Skeletal muscle cell (primary cell): ENCODE data around the gene NPW.
A peak's percentile ranks its signal among the peaks of the same experiment; 100 is the strongest.

Source experiments
- DNase-seq: peaks from one replicate; pipeline ENCODE4 v3.0.0-alpha.2; 2010; ENCODE audit warnings: low read depth
- H3K4me3 ChIP-seq: 2 replicates; pipeline ENCODE4 v1.5.1; 2011; ENCODE audit warnings: low read depth, mild to moderate bottlenecking, control low read depth, low read length, moderate library complexity

The NPW gene

DNA sequence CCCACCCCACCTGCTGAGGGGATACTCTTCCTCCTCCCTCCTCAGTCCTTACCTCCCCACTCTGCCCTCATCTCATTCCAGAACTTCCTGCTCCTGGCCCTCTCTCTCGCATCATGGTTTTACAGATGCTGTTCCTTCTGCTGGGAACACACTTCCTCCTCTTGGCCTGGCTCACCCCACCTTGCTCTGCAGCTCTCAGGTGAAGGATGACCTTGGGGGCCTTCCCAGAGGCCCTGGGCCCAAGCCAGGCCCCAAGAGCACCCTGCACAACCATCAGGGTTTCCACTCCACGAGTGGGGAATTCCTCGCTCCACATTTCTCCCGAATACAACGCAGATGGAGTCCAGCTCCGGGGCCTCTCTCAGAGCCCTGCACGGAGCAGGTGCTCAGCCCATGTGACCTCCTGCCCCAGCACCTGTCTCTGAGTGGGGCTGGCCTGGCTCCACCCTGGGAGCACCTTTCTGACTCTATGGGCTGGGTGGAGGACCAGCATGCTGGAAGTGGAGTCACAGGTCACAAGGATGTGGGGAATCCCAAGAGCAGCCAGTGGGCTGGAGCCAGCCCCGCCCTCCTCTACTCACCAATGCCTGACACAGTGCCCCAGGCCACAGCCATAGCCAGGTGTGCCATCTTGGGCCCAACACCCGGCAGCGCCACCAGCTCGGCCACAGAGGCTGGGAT is 23.5 kb downstream of the NPW start:
- H3K4me3 ChIP-seq = no peak overlapping the region
- no peak for DNase-seq

DNA sequence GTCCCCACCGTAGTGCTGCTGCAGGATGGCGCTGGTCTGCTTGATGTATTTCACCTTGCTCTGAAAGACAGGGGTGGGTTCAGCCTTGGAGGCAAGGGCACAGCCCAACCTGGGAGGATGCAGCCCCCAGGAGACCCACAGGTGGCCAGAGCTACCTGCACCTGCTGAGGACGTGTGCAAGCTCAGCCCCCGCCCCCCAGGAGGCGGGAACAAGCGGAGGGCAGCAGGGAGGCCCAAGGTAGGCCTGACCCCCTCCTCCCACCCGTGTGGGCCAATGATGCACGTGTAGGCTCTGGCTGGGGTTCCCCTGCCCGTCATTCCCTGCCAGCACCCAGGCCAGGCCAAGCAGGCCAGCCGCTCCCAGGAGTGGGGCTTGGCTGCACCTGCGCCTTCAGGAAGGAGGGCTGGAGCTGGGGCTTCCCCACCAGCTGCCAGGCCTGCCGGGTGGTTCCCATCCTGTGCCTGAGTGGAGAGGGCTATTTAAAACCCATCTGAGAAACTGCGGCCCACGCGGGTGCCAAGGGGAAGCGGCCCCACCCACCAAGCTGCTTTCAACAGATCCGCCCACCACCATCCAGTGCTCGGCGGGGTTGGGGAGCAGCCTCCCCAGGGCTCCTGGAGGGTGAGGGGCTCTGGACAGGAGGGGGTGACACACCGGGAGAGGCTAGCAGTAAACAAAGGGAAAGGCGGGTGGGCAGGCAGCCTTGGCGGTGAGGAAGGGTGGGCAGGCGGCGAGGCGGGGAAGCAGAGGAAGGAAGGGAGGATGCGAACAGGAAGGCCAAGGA is 24.3 kb downstream of the NPW start:
- H3K4me3 ChIP-seq = no peak overlapping the region
- no peak for DNase-seq

DNA sequence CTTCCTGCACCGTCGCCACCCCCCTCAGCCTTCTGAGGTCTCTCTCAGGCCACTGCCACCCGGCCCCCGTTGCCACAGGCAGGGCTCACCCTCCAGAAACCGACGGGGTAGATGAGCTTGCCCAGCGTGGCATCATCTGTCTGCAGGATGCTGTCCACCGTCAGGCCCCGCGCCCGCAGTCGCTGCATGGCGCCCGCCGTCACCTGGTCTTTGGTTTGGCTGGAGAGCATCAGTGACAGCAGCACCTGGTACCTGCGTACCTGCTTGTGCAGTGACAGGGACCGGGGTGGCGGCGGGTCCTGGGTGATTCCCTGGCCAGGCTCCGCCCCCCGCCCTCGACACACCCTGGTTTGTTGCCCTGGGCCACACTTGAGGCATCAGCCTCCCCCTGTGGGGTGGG is 25.0 kb downstream of the NPW start:
- DNase-seq = no peak
- no peak overlapping the region for H3K4me3 ChIP-seq

DNA sequence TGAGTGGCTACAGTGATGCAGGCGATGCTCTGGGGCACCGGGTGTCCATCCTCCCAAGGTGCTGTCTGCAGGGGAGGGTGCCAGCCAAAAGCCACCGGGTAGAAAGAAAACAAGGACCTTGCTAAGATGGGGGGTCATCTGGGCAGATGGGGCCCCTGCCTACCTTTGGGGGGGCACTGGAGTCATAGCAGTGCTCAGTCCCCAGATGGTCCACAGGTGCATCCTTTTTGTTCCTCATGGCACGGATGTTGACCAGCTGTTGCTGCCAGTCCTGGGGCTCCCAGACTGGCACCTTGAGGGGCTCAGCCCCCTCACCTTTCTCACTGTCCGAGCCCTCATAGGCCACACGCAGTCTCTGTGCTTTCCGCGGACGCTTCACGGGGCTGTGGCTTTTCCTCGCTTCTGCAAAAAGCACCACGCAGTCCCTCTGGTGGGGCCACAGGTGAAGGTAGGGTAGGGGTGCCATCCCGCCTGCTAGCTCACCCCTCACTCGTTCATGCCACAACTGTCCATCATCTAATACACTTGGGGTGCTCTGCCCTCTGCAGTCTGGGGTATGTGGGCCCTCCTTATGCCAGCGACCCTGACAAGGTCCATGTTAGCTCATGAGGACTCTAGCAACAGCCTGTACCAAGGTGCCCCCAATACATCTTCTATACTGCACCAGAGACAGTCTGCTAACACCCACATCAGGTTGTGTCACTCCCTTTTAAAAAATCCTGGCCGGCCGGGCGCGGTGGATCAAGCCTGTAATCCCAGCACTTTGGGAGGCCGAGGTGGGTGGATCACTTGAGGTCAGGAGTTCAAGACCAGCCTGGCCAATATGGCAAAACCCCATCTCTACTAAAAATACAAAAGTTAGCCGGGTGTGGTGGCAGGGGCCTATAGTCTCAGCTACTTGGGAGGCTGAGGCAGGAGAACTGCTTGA is 26.6 kb downstream of the NPW start:
- DNase-seq = no peak
- H3K4me3 ChIP-seq = no peak overlapping the region

DNA sequence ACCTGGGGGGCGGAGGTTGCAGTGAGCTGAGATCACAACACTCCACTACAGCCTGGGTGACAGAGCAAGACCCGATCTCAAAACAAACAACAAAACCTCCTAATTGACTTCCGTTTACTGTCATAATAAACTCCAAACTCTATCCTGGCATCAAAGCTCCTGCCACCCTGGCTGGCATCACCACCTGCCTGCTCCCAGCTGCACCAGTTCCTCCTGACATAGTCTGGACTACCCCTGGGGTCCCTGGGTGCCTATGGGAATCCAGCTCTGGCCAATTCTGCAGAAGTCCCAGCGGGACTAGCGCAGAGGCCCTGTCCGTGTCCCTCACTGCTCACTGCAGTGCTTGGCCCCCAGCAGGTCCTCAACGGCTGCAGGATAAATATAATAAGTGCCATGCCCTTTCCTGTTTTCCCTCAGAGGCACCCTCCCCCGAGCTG is 27.3 kb downstream of the NPW start:
- no peak for DNase-seq
- peak overlapping the region; percentile 81 for H3K4me3 ChIP-seq

DNA sequence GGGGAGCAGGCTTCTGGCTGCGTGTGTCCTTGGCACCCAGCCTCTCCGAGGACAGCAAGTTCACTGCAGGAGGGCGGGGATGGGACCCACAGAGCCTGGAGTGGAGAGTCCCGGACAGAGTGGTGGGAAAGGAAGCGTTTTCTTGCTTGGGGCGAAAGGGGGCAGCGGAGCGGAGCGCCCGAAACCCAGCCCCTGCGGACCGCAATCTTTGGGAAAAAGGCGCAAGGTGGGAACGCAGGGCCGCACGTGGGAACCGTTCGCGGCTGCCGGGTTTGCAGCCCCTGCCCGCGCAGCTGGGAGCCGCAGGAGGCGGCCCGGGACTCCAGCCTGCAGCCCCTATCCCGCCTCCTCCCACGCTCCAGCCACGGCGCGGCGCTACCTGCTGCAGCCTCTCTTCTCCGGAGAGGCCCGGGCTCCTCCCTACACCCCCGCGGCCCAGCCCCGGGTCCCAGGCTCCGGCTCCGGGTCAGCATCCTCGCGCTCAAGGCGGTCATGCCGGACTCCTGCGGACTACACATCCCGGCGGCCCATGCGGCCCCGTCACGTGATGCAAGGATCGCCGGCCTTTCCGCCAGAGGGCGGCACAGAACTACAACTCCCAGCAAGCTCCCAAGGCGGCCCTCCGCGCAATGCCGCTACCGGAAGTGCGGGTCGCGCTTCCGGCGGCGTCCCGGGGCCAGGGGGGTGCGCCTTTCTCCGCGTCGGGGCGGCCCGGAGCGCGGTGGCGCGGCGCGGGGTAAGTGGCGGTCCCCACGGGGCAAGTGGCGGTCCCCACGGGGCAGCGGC is 27.9 kb downstream of the NPW start, which contains the start of the genes NTHL1 and TSC2:
NTHL1 (minus strand) TSS at position 505 of the 786 bp plus-strand sequence; CDS start at position 494, 11 bp downstream.
TSC2 (plus strand) TSS at position 656 of the 786 bp plus-strand sequence. CDS start 631 bp downstream, outside the sequence.
- peak within 1 kb of the TSS; percentile 81 for H3K4me3 ChIP-seq
- peak; percentile 85 for DNase-seq

DNA sequence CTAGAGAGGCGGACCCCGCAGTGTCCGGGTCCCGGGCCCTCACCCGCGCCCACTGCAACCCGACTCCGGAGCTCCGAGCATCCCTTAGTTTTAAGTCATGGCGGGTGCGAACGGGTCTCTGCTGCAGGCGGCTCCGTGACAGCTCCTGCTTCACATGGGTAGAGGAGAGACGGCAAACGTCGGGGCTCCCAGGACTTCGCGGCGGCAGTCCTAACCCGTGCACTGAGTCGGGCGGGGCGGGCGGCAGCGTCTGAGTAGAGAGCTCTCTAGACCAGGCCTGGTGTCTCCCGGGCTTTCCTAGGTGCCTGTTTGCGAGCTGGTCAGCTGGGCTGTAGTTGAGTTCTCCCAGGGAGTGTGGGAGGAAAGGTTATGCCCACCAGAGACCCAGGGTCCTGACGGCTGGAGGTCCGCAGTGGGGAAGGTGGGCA is 28.5 kb downstream of the NPW start:
- DNase-seq = no peak
- peak overlapping the region; percentile 81 for H3K4me3 ChIP-seq

DNA sequence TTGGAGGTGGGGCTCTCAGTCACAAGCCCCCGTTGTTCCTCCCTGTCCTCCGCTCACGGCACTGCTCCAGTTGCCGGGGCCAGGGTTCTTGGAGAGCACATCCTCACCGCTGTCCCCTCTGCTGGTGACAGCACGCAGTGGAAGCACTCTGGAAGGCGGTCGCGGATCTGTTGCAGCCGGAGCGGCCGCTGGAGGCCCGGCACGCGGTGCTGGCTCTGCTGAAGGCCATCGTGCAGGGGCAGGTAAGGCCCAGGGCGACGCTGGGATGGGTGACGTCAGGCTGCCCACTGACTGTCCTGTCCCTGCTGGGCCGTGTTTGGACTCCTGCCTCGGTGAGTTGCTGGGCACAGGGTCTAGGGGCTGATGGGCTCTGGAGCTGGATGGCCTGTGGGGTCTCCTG is 33.6 kb downstream of the NPW start:
- no peak for DNase-seq

DNA sequence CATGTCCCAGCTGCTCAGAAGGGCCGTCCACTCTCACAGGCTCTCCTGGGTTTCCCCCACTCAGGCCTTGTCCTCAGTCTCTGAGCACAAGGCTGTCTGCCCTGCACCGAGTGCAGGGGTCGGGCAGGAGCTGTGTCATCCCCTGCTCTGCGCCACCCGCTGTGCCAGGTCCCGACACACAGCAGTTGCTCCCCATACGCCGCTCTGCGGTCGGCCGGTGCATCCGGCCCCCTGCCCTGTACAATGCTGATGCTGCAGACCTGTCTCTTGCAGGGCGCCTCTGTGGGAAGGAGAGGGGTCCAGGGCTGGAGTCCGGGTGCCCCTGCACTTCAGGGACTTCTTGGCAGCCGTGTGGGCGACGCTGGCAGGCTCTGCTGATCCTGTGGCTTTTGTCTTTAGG is 34.3 kb downstream of the NPW start:
- H3K4me3 ChIP-seq = no peak overlapping the region
- DNase-seq = no peak

More for the DNA sequence above, 33.6 kb downstream of the NPW start:
- H3K4me3 ChIP-seq = no peak overlapping the region

DNA sequence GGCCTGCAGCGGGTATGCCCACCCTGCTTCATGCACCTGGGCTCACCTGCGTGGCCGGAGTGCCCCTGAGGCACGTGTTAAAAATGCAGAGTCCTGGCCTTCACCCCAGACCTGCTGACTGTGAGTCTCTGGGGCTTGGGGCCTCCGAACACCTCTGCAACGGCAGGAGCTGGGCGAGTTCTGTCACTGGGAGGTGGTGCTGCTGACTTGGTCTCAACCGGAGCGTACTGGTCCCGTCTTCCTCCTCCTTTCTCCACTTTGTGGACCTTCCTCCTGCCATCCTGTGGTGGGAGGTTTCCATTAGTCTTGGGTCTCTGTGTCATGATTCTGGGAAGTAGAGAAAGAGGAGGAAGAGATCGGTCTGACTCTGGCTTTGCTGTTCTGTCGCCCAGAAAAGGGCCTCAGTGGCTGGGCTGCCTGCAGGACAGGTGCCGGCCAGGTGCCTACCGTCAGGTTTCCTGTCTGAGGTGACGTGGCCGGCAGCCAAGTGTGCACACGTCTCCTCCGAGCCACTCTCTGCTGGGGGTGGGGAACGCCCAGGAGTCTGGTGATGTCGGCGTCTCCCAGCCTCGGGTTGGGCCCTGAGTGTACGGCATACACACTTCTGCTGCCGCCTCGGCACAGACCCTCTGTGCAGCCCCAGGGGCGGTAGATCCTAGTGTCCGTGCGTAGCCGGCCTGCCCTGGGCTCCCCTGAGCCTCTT is 35.1 kb downstream of the NPW start:
- no peak overlapping the region for H3K4me3 ChIP-seq
- DNase-seq = no peak

DNA sequence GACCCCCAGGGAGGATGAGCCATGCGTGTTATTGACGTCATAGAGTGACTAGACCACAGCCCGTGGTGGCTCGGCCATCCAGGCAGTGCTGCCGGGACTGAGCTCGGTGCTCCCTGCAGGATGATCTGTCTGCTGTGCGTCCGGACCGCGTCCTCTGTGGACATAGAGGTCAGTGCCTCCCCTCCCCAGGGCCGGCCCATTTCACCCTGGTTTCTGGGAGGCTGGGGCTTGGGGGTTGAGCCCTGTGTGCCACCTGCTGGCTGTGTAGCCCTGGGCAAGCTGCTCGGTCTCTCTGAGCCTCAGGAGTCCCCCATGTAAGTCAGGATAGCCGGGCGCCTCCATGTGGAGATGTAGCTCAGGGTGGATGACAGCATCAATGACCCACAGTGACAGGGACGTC is 36.5 kb downstream of the NPW start:
- no peak overlapping the region for H3K4me3 ChIP-seq
- no peak for DNase-seq

DNA sequence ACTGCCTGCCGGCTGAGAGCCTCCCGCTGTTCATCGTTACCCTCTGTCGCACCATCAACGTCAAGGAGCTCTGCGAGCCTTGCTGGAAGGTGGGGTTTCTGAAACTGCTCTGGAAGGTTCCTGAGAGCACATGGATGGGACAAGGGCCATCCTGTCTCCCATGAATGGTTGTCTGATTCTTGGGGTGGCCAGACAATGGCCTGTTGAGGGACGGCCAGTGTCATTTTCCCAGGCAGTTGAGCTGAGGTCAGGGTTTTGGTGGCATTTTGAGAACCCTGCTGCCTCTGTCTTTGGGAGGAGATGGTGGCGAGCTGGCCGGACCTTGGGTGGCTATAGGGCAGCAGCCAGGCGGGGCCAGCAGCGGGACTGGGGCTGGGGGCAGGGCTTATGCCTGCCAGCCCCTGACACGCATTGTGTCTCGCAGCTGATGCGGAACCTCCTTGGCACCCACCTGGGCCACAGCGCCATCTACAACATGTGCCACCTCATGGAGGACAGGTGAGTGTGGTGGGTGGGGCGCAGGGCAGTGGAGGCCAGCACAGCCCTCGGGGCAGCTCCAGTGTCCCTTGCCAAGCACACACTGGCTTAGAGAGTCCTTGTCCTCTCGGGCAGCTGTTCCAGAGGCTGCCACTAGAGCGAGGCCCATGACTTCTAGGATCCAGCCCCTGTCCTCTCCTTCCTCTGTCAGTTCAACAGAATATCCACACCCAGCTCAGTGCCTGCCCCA is 37.3 kb downstream of the NPW start:
- no peak for DNase-seq
- H3K4me3 ChIP-seq = no peak overlapping the region

DNA sequence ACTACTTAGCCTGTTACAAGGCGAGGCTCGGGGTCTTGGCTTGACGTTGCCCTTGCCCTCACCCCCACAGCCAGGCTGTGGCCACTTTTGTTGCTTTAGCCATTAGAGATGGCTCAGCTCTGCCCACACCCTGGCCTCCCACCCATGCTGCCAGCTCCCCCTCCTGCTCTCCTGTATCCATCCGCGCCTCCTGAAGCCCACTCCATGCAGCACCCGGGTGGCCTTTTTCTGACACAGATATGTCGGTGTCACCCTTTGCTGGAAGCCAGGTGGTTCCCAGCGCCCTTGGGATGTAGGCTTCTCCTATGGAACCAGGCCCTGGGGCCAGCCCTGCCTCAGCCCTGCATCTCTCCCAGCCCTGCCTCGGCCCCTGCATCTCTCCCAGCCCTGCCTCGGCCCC is 37.9 kb downstream of the NPW start:
- DNase-seq = no peak

DNA sequence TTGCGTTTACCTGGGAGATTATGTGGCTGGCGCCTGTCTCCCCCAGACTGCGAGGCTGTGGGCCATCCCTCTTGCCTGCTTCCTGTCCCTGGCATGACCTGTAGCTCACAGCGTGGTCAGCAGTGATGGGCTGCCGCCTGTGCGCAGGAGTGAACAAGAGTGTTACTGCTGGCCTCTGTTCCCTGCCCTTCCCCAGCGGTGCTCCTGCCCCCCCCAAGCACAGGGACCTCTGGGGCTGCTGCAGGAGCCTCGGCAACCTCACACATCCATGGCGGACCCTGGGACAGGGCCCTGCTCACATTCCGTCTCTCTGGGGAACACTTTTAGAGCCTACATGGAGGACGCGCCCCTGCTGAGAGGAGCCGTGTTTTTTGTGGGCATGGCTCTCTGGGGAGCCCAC is 38.8 kb downstream of the NPW start:
- H3K4me3 ChIP-seq = no peak overlapping the region
- no peak for DNase-seq

More for the DNA sequence above, 37.9 kb downstream of the NPW start:
- no peak overlapping the region for H3K4me3 ChIP-seq

DNA sequence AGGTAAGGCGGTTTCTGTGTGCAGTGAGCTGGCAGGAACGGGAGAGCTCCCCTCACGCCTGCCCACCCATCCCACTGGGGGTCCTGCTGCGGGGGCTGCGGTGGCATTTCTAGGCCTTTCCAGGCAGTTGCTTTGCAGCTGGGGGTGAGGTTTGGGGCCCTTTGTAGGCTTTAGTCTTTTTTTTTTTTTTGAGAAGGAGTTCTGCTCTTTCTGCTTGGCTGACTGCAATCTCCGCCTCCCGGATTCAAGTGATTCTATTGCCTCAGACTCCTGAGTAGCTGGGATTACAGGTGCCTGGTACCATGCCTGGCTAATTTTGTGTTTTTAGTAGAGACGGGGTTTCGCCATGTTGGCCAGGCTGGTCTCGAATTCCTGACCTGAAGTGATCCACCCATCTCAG is 39.3 kb downstream of the NPW start:
- DNase-seq = no peak
- H3K4me3 ChIP-seq = no peak overlapping the region

DNA sequence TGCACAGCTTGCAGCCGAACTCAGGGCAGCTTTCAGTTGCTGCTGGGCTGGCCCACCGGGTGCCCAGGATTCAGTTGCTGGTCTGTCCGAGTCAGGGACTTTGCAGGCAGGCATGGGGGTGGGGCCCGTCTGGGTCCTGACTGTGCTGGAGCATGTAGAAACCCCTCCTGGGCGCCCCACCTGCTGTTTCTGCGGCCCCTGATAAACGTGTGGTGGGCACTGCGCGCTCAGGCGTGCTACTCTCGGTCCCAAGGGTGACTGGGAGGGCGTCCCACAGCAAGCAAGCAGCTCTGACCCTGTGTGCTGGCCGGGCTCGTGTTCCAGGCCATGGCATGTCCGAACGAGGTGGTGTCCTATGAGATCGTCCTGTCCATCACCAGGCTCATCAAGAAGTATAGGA is 40.8 kb downstream of the NPW start:
- H3K4me3 ChIP-seq = no peak overlapping the region
- no peak for DNase-seq

DNA sequence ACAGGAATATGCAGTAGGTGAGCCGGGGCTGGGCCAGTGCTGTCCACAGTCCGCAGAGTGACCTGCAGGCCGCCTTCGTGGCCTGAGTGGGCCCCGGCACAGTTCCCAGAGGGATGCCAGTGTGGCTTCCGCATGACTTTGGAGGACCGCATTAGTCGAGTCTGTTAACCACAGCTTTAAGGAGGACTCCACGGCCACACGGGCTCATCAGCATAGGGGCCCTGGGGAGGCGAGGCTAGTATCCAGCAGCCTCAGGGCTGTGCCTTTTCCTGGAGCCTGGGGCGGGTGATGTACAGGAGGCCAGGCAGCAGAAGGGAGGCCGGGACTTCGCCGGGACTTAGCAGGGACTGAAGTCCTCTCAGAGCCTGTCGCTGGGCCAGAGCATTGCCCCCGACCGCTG is 41.4 kb downstream of the NPW start:
- DNase-seq = no peak
- no peak overlapping the region for H3K4me3 ChIP-seq

DNA sequence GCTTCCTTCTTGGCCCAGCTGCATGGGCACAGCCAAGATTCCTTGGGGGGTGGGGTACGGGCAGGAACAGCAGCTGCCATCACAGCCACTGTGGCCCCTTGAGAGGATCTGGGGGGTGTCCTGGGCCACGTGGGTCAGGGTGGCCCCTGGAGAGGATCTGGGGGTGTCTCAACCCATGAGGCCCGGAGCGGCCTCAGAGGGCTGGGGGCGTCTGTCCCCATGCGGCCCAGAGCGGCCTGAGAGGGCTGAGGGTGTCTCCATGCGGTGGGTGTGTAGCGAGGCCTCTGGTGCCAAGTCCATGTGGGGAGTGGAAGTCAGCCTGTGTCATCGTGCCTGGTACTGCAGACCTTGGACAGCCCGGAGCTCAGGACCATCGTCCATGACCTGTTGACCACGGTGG is 41.9 kb downstream of the NPW start:
- DNase-seq = no peak
- no peak overlapping the region for H3K4me3 ChIP-seq
